ENCODE measurements around the gene MYOM3.

Gene MYOM3

DNA sequence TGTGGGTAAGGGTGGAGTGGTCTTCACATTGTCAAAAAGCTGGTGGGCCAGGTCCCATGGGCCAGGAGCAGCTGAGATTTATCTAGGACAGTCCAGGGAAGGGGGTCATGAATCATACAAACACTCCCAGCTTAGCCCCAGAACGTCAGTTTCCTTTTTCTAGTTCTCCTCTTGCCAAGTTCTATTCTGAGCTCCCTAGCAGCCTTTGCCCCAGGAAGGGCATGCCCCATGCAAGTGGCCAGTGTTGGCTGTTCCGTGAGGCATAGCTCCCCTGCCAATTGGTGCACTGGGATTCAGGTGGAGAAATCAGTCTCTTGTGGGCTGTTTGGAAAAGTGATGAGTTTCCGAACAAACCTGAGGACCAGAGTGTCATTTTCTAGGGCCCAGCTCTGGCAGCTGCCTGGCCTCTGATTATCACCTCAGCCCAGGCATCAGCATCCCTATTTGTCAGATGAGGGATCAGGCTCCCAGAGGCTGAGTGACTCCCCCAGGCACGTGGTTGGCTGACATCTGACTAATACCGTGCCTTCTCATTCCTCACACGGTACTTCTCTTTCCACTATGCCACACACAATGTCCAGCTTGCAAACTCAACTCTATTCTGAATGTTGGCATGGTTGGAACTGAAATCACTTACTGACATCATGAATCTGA, 14.2 kb upstream of the MYOM3 start:
- TF ChIP-seq, protein P1, sequence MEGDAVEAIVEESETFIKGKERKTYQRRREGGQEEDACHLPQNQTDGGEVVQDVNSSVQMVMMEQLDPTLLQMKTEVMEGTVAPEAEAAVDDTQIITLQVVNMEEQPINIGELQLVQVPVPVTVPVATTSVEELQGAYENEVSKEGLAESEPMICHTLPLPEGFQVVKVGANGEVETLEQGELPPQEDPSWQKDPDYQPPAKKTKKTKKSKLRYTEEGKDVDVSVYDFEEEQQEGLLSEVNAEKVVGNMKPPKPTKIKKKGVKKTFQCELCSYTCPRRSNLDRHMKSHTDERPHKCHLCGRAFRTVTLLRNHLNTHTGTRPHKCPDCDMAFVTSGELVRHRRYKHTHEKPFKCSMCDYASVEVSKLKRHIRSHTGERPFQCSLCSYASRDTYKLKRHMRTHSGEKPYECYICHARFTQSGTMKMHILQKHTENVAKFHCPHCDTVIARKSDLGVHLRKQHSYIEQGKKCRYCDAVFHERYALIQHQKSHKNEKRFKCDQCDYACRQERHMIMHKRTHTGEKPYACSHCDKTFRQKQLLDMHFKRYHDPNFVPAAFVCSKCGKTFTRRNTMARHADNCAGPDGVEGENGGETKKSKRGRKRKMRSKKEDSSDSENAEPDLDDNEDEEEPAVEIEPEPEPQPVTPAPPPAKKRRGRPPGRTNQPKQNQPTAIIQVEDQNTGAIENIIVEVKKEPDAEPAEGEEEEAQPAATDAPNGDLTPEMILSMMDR (IDR thresholded peaks at IDR 0.05) = no peak
- Mint-ChIP-seq H3K4me3 (no peak overlapping the region), H3K9me3 (peaks cover 16% of the 10 kb centered on the region), H3K27me3 (ENCODE audit: low read depth, poor library complexity) (peaks cover 16% of the 10 kb centered on the region), H3K27ac (no peak overlapping the region), H3K36me3 (ENCODE audit: low read depth) (no peaks in the 10 kb centered on the region), H3K4me1 (no peaks in the 10 kb centered on the region)
- no peak for DNase-seq

DNA sequence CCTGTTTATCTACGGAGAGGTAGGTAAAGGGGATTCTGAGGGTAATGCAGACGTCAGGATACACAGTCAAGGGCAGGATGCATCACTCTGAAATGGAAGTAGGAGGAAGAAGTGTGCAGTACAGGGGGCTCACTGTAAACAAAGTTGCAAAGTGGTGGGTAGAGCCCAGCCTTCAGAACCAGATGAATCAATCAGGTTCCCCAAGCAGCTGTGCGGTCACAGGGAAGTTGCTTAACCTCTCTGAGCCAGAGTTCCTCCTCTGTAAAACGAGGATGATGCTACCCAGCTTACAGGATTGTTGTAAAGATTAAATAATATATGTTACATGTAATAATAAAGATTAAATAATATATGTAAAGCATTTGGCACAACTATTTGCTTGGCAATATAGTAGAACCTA, 13.5 kb upstream of the MYOM3 start:
- peaks cover 19% of the 10 kb centered on the region for H3K27me3 Mint-ChIP-seq (ENCODE audit: low read depth, poor library complexity)
- no peaks in the 10 kb centered on the region for H3K36me3 Mint-ChIP-seq (ENCODE audit: low read depth)
- no peak for DNase-seq
- H3K27ac Mint-ChIP-seq = no peak overlapping the region
- H3K9me3 Mint-ChIP-seq = peaks cover 11% of the 10 kb centered on the region
- TF ChIP-seq, protein P1 (IDR thresholded peaks at IDR 0.05) = no peak
- H3K4me3 Mint-ChIP-seq = no peak overlapping the region
- H3K4me1 Mint-ChIP-seq = peaks cover 2% of the 10 kb centered on the region

DNA sequence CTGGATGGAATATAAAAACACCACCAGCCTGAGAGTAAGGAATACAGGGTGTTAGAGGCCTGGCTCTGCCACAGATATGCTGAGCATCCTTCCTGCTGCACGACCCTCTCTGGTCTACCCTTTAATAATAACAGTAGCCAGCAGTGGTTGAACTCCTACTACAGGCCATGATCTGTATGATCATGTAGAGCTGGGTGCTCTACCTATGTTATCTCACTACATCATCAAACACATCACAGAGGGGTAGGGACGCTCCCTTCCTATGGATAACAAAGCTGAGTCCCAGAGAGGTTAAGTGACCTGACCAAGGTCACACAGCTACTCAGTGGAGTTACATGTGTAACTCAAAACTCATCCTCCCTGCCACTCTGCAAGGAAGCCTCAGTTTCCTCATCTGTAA, 13.0 kb upstream of the MYOM3 start:
- TF ChIP-seq, protein P1 (IDR thresholded peaks at IDR 0.05) = no peak
- H3K9me3 Mint-ChIP-seq = peaks cover 7% of the 10 kb centered on the region
- no peaks in the 10 kb centered on the region for H3K36me3 Mint-ChIP-seq (ENCODE audit: low read depth)
- H3K27ac Mint-ChIP-seq = no peak overlapping the region
- no peak for DNase-seq
- H3K4me3 Mint-ChIP-seq = no peak overlapping the region
- peaks cover 19% of the 10 kb centered on the region for H3K27me3 Mint-ChIP-seq (ENCODE audit: low read depth, poor library complexity)
- peaks cover 6% of the 10 kb centered on the region for H3K4me1 Mint-ChIP-seq

DNA sequence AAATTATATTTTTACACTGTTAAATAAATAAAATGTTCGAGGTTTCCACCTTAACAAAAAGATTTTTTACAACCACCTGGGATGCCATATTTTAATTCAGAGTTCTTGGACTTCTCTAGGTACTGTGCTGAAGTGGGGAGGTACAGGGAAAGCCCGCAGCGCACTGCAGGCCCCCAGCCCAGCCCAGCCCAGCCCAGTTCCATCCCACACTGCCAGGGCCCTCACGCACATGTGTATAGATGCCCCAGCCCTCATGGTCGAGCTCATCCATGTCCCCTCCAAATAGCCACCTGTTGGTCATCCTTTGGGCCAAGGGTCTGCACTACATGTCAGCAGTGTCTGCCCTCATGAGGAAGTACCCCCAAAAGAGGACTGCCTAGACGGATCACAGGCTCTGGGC, 11.7 kb upstream of the MYOM3 start:
- H3K4me1 Mint-ChIP-seq = peaks cover 7% of the 10 kb centered on the region
- H3K27me3 Mint-ChIP-seq (ENCODE audit: low read depth, poor library complexity) = peaks cover 17% of the 10 kb centered on the region
- no peak for DNase-seq
- no peak overlapping the region for H3K4me3 Mint-ChIP-seq
- no peak overlapping the region for H3K27ac Mint-ChIP-seq
- TF ChIP-seq, protein P1 (IDR thresholded peaks at IDR 0.05) = no peak
- no peaks in the 10 kb centered on the region for H3K9me3 Mint-ChIP-seq
- H3K36me3 Mint-ChIP-seq (ENCODE audit: low read depth) = no peaks in the 10 kb centered on the region

DNA sequence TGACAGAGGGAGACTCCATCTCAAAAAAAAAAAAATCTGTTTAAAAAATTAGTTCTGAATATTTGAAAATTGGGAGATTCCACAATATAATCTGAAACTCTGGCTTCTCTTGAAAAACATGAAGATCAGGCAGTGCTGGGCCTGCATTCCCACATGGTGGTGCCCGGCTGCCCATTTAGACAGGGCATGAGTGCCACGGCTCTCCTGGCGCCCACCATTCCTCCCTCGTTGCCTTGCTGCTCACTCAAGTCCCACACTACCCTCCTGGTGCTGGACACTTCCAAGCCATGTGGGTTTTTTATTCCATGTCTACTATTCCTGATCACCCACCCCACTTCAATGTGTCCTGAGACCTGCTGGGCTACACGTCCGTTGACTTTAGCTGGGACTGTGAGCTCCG, 10.8 kb upstream of the MYOM3 start:
- H3K9me3 Mint-ChIP-seq = no peaks in the 10 kb centered on the region
- DNase-seq = no peak
- no peak overlapping the region for H3K27ac Mint-ChIP-seq
- H3K4me1 Mint-ChIP-seq = peaks cover 10% of the 10 kb centered on the region
- TF ChIP-seq, protein P1 (IDR thresholded peaks at IDR 0.05) = no peak
- H3K36me3 Mint-ChIP-seq (ENCODE audit: low read depth) = no peaks in the 10 kb centered on the region
- no peak overlapping the region for H3K4me3 Mint-ChIP-seq
- H3K27me3 Mint-ChIP-seq (ENCODE audit: low read depth, poor library complexity) = peaks cover 17% of the 10 kb centered on the region

DNA sequence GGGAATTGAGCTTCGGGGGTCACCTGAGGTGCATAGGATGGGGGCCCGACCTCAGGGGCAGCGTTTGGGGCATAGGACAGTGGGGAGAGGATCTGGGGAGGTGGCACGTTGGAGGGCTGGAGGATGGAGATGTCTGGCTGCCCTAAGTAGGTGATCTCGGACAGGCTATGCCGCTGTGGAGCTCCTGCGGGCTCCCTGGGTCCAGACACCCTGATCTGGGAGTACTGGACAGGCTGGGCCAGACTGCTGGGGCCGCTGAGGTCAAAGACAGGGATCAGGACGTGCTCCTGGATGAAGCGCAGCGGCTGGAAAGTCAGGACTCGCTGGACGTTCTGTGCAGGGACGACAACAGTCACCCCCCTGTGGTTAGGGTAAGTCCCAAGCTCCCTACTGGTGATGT, 9.5 kb upstream of the MYOM3 start:
- no peak overlapping the region for H3K27ac Mint-ChIP-seq
- no peaks in the 10 kb centered on the region for H3K9me3 Mint-ChIP-seq

More for the DNA sequence above, 9.5 kb upstream of the MYOM3 start:
- H3K36me3 Mint-ChIP-seq (ENCODE audit: low read depth) = no peaks in the 10 kb centered on the region
- DNase-seq = no peak
- no peak overlapping the region for H3K4me3 Mint-ChIP-seq
- TF ChIP-seq, protein P1 (IDR thresholded peaks at IDR 0.05) = no peak
- peaks cover 13% of the 10 kb centered on the region for H3K4me1 Mint-ChIP-seq
- peaks cover 18% of the 10 kb centered on the region for H3K27me3 Mint-ChIP-seq (ENCODE audit: low read depth, poor library complexity)

Measured in nephron progenitor cell (in vitro differentiated cells).